ENCODE data around the gene VAT1. TPM values are rescaled to one million over a fixed set of nuclear protein-coding genes. Genes with fewer than 3 reads are reported as not detected.
"Not testable (repeated sequence)": the region's sequence is repeated elsewhere in the genome, so short reads cannot be mapped to it uniquely, and the experiment has no call there.

VAT1 gene
- 10 to 100 TPM; 10.7 to 16.8 TPM for total RNA-seq

GRCh38 chr17:43021741-43022512 lies at the start of gene VAT1:
VAT1 (minus strand) TSS chr17:43022385; CDS start chr17:43022322, 63 bp downstream.
- peaks cover 31% of the 10 kb centered on the region for H3K4me1 Mint-ChIP-seq

GRCh38 chr17:43070872-43071271 lies 48.7 kb upstream of the VAT1 start:
- DNase-seq, result no peak
- H3K36me3 Mint-ChIP-seq, result peaks cover 43% of the 10 kb centered on the region
- no peaks in the 10 kb centered on the region for H3K9me3 Mint-ChIP-seq (ENCODE audit: low read depth)
- no peak overlapping the region for H3K4me3 Mint-ChIP-seq
- no peaks in the 10 kb centered on the region for H3K27me3 Mint-ChIP-seq
- CTCF ChIA-PET, result no interaction called here
- H3K27ac Mint-ChIP-seq, result no peak overlapping the region
- H3K4me1 Mint-ChIP-seq, result no peaks in the 10 kb centered on the region
- ATAC-seq, result no peak

More at GRCh38 chr17:43021741-43022512, at the start of gene VAT1:
- peak; percentile 66 for DNase-seq
- Mint-ChIP-seq H3K9me3 (ENCODE audit: low read depth) (no peaks in the 10 kb centered on the region), H3K27ac (no peak within 1 kb of the TSS), H3K36me3 (no peaks in the 10 kb centered on the region), H3K4me3 (peak within 1 kb of the TSS; percentile 81), H3K27me3 (peaks cover 23% of the 10 kb centered on the region)
- peak; percentile 73 for ATAC-seq
- CTCF ChIA-PET, result interaction anchor here (1.0 to 1.2 kb wide), 3 partner anchors 9 to 24 kb away, joined by 3 to 6 read pairs (median 6); partner anchors contain the start of gene IFI35

GRCh38 chr17:43070257-43070656 lies 48.1 kb upstream of the VAT1 start:
- no peaks in the 10 kb centered on the region for H3K4me1 Mint-ChIP-seq
- no peak overlapping the region for H3K27ac Mint-ChIP-seq
- no peak for DNase-seq
- ATAC-seq, result no peak
- CTCF ChIA-PET, result no interaction called here
- H3K36me3 Mint-ChIP-seq, result peaks cover 48% of the 10 kb centered on the region
- no peaks in the 10 kb centered on the region for H3K27me3 Mint-ChIP-seq
- no peak overlapping the region for H3K4me3 Mint-ChIP-seq
- H3K9me3 Mint-ChIP-seq (ENCODE audit: low read depth), result no peaks in the 10 kb centered on the region

GRCh38 chr17:43069368-43069898 lies 47.2 kb upstream of the VAT1 start:
- no peak for ATAC-seq
- Mint-ChIP-seq H3K4me3 (no peak overlapping the region), H3K36me3 (peaks cover 45% of the 10 kb centered on the region)

GRCh38 chr17:43068570-43069367 lies 46.6 kb upstream of the VAT1 start:
- CTCF ChIA-PET, result interaction anchor here (0.7 to 1.8 kb wide), 3 partner anchors 14 to 45 kb away, joined by 3 read pairs; no protein-coding TSS in a partner anchor
- no peaks in the 10 kb centered on the region for H3K4me1 Mint-ChIP-seq
- H3K36me3 Mint-ChIP-seq, result peaks cover 41% of the 10 kb centered on the region
- no peak for DNase-seq
- no peaks in the 10 kb centered on the region for H3K27me3 Mint-ChIP-seq
- no peak for ATAC-seq
- no peak overlapping the region for H3K27ac Mint-ChIP-seq
- no peaks in the 10 kb centered on the region for H3K9me3 Mint-ChIP-seq (ENCODE audit: low read depth)
- H3K4me3 Mint-ChIP-seq, result no peak overlapping the region

More at GRCh38 chr17:43069368-43069898, 47.2 kb upstream of the VAT1 start:
- DNase-seq, result no peak
- H3K27me3 Mint-ChIP-seq, result no peaks in the 10 kb centered on the region
- no peak overlapping the region for H3K27ac Mint-ChIP-seq
- CTCF ChIA-PET, result interaction anchor here (1.8 kb wide), 1 partner anchor 45 kb away, joined by 3 read pairs; no protein-coding TSS in a partner anchor
- H3K4me1 Mint-ChIP-seq, result no peaks in the 10 kb centered on the region
- H3K9me3 Mint-ChIP-seq (ENCODE audit: low read depth), result no peaks in the 10 kb centered on the region

GRCh38 chr17:43062984-43063638 lies 40.9 kb upstream of the VAT1 start:
- H3K27ac Mint-ChIP-seq, result no peak overlapping the region
- H3K9me3 Mint-ChIP-seq (ENCODE audit: low read depth), result no peaks in the 10 kb centered on the region
- no peaks in the 10 kb centered on the region for H3K27me3 Mint-ChIP-seq
- no peak overlapping the region for H3K4me3 Mint-ChIP-seq
- CTCF ChIA-PET, result no interaction called here
- no peaks in the 10 kb centered on the region for H3K4me1 Mint-ChIP-seq
- peaks cover 38% of the 10 kb centered on the region for H3K36me3 Mint-ChIP-seq
- DNase-seq (no peak), ATAC-seq (no peak)

GRCh38 chr17:43056051-43056450 lies 33.9 kb upstream of the VAT1 start:
- Mint-ChIP-seq H3K9me3 (ENCODE audit: low read depth) (no peaks in the 10 kb centered on the region), H3K27ac (no peak overlapping the region), H3K4me3 (no peak overlapping the region), H3K36me3 (peaks cover 44% of the 10 kb centered on the region), H3K4me1 (no peaks in the 10 kb centered on the region), H3K27me3 (no peaks in the 10 kb centered on the region)
- ATAC-seq, result no peak
- CTCF ChIA-PET, result interaction anchor here (1.6 kb wide), 1 partner anchor 32 kb away, joined by 4 read pairs; no protein-coding TSS in a partner anchor
- DNase-seq, result no peak

GRCh38 chr17:43053008-43053407 lies 30.8 kb upstream of the VAT1 start:
- H3K36me3 Mint-ChIP-seq, result peaks cover 48% of the 10 kb centered on the region
- CTCF ChIA-PET, result interaction anchor here (1.0 kb wide), 1 partner anchor 8 kb away, joined by 3 read pairs; no protein-coding TSS in a partner anchor
- DNase-seq; ATAC-seq; H3K27ac Mint-ChIP-seq; H3K4me1 Mint-ChIP-seq; H3K27me3 Mint-ChIP-seq; H3K4me3 Mint-ChIP-seq; H3K9me3 Mint-ChIP-seq (ENCODE audit: low read depth): not testable (repeated sequence)

GRCh38 chr17:43051969-43052368 lies 29.8 kb upstream of the VAT1 start:
- peaks cover 51% of the 10 kb centered on the region for H3K36me3 Mint-ChIP-seq
- no peak for ATAC-seq
- no peak overlapping the region for H3K4me3 Mint-ChIP-seq
- DNase-seq, result no peak
- H3K4me1 Mint-ChIP-seq, result no peaks in the 10 kb centered on the region
- H3K27me3 Mint-ChIP-seq, result no peaks in the 10 kb centered on the region
- CTCF ChIA-PET, result no interaction called here
- no peak overlapping the region for H3K27ac Mint-ChIP-seq
- H3K9me3 Mint-ChIP-seq (ENCODE audit: low read depth), result no peaks in the 10 kb centered on the region

GRCh38 chr17:43044024-43044423 lies 21.8 kb upstream of the VAT1 start:
- ATAC-seq, result no peak
- CTCF ChIA-PET, result interaction anchor here (0.8 to 1.5 kb wide), 2 partner anchors 10 to 47 kb away, joined by 3 read pairs; no protein-coding TSS in a partner anchor
- Mint-ChIP-seq H3K4me1 (no peaks in the 10 kb centered on the region), H3K4me3 (no peak overlapping the region), H3K27ac (no peak overlapping the region), H3K27me3 (no peaks in the 10 kb centered on the region), H3K36me3 (peaks cover 21% of the 10 kb centered on the region), H3K9me3 (ENCODE audit: low read depth) (no peaks in the 10 kb centered on the region)
- no peak for DNase-seq

- CTCF ChIA-PET, result no interaction called here
- no peaks in the 10 kb centered on the region for H3K27me3 Mint-ChIP-seq
- no peaks in the 10 kb centered on the region for H3K9me3 Mint-ChIP-seq (ENCODE audit: low read depth)
- no peaks in the 10 kb centered on the region for H3K4me1 Mint-ChIP-seq
- no peak overlapping the region for H3K4me3 Mint-ChIP-seq
- ATAC-seq (no peak), DNase-seq (no peak)
- no peak overlapping the region for H3K27ac Mint-ChIP-seq
- peaks cover 15% of the 10 kb centered on the region for H3K36me3 Mint-ChIP-seq
Observed at GRCh38 chr17:43043307-43043706, 21.1 kb upstream of the VAT1 start.

GRCh38 chr17:43042025-43042628 lies 19.9 kb upstream of the VAT1 start:
- CTCF ChIA-PET, result no interaction called here
- Mint-ChIP-seq H3K36me3 (peaks cover 12% of the 10 kb centered on the region), H3K4me1 (no peaks in the 10 kb centered on the region), H3K4me3 (no peak overlapping the region), H3K27me3 (no peaks in the 10 kb centered on the region), H3K27ac (no peak overlapping the region), H3K9me3 (ENCODE audit: low read depth) (no peaks in the 10 kb centered on the region)
- DNase-seq (no peak), ATAC-seq (no peak)

GRCh38 chr17:43040655-43041054 lies 18.5 kb upstream of the VAT1 start:
- no peaks in the 10 kb centered on the region for H3K9me3 Mint-ChIP-seq (ENCODE audit: low read depth)
- H3K27me3 Mint-ChIP-seq, result no peaks in the 10 kb centered on the region
- DNase-seq (no peak), ATAC-seq (no peak)
- H3K36me3 Mint-ChIP-seq, result peaks cover 10% of the 10 kb centered on the region
- H3K4me1 Mint-ChIP-seq, result no peaks in the 10 kb centered on the region
- CTCF ChIA-PET, result no interaction called here
- H3K4me3 Mint-ChIP-seq, result no peak overlapping the region
- H3K27ac Mint-ChIP-seq, result no peak overlapping the region

Measured in activated CD8-positive, alpha-beta memory T cell treated with anti-CD3 and anti-CD28 coated beads, Interleukin-2, amount 10 ng/mL, durations not matched to agents 7 days and 5 days (primary cell).